Stimulated activated naive CD8-positive, alpha-beta T cell treated with anti-CD3 and anti-CD28 coated beads, Interleukin-15, amount 100 ng/mL, for 72 hours (primary cell): ENCODE results near the gene ATP10B.

Experiments used
- ATAC-seq: fragments of 150-1000 bp; cut with Tn5 transposase; 2 replicates; pipeline ENCODE4 v1.10.0; 2021; ENCODE audit warnings: mild to moderate bottlenecking, moderate library complexity
- DNase-seq, 2 donors: peaks; one replicate each; pipeline ENCODE4 v3.0.0; 2021 to 2022
- H3K27ac Mint-ChIP-seq, 2 donors: one replicate each; pipeline ENCODE4 v1.8.0; 2022; ENCODE audit warnings: mild to moderate bottlenecking in 2 of 2, mixed read lengths in 2 of 2, moderate library complexity in 2 of 2
- H3K27me3 Mint-ChIP-seq: one replicate; pipeline ENCODE4 v1.8.0; 2022; ENCODE audit warnings: mixed read lengths
- H3K4me1 Mint-ChIP-seq: one replicate; pipeline ENCODE4 v1.8.0; 2022; ENCODE audit warnings: mild to moderate bottlenecking, mixed read lengths
- H3K4me3 Mint-ChIP-seq, 2 donors: one replicate each; pipeline ENCODE4 v1.8.0; 2022; ENCODE audit warnings: mild to moderate bottlenecking in 2 of 2, mixed read lengths in 2 of 2, moderate library complexity in 1 of 2
- H3K9me3 Mint-ChIP-seq, 2 donors: one replicate each; pipeline ENCODE4 v1.8.0; 2022; ENCODE audit warnings: mixed read lengths in 2 of 2

Gene ATP10B

DNA sequence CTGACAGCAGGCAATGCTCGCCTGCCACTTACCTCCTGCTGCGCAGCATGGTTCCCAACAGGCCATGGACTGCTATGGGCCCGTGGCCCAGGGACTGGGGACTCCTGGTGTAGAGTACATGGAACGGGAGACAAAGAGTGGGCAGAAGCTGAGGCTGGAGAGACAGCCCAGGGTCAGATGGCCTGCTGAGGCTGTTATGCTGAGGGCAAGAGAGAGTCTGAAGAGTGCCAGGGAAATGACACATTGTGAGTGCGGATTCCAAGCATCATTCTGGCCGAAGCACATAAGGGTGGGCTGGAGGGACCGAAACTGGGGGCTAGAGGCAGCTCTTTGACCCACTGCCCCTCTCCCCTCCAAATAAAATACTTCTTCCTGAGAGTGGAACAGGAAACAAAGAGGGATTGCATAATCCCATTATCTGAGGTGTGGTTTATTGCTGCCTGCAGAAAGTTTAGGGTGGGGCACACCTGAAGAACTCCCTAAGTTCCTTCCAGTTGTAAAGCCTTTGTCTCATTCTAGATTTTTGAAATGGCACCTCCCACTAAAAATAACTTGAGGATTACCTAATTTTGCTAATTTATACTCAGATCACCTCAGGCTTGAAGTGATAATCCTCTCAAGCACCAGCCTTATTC lies 158.1 kb downstream of the ATP10B start:
- no peaks in the 10 kb centered on the region for H3K9me3 Mint-ChIP-seq
- H3K27me3 Mint-ChIP-seq, result no peaks in the 10 kb centered on the region
- H3K27ac Mint-ChIP-seq, result no peak overlapping the region
- no peak for ATAC-seq
- H3K4me1 Mint-ChIP-seq, result no peaks in the 10 kb centered on the region
- H3K4me3 Mint-ChIP-seq, result no peak overlapping the region
- no peak for DNase-seq

DNA sequence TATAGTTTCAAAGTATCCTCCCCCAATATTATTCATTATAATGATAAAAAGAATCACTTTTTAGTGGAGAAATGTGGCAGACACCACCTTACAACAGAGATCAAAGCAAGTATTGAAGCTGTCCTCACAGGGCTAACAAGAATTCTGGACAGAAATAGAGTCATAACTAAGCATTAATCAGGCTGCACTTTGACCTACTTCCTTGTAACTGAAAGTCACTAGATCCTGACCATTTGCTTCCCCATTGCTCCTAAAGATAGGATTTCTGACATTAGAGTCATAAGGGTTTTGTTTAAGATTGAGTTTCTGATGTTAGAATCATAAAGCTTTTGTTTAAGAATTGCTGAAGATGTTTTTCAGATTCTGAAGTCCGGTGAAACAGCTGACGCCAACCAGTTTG lies 159.7 kb downstream of the ATP10B start:
- ATAC-seq, result no peak
- DNase-seq, result no peak
- Mint-ChIP-seq H3K4me3 (no peak overlapping the region), H3K9me3 (no peaks in the 10 kb centered on the region), H3K4me1 (no peaks in the 10 kb centered on the region), H3K27me3 (no peaks in the 10 kb centered on the region), H3K27ac (no peak overlapping the region)

DNA sequence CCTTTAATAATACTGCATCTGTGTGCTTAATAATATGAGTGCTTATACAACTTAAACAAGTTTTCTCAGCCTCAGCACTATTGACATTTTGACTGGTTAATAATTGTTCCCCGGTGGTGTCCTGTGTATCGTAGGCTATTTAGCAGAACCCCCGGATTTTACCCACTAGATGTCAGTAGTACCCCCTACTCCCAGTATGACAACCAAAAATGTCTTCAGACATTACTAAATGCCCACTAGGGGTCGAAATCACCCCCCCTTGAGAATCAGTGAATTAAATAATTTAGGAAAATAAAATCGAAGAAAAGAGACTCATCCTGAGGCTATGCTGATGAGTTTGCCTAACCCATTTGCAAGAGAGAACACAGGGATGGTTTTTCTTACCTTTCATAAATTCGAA lies 166.3 kb downstream of the ATP10B start:
- H3K27me3 Mint-ChIP-seq, result no peaks in the 10 kb centered on the region
- H3K4me1 Mint-ChIP-seq, result no peaks in the 10 kb centered on the region
- no peak overlapping the region for H3K27ac Mint-ChIP-seq
- H3K4me3 Mint-ChIP-seq, result no peak overlapping the region
- ATAC-seq (no peak), DNase-seq (no peak)
- H3K9me3 Mint-ChIP-seq, result no peaks in the 10 kb centered on the region

DNA sequence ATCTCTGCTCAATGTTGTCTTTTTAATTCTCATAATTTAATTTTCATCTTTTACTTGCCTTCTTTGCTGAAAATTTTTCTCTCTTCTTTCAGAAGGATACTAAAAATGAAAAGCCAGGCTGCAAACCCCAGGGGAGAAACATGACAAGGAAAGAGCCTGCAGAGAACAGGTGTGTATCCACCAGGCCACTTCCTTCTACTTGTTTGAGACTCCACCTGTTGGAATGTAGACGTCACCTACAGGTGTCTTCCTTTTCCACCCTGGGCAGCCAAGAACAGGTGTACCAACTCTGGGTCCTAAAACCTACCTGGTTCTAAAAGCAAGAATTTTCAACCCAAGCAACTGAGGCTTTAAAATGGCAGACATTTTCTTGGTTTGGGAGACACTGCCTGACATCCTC lies 166.8 kb downstream of the ATP10B start:
- Mint-ChIP-seq H3K27ac (no peak overlapping the region), H3K4me1 (no peaks in the 10 kb centered on the region), H3K27me3 (no peaks in the 10 kb centered on the region), H3K9me3 (no peaks in the 10 kb centered on the region), H3K4me3 (no peak overlapping the region)
- no peak for DNase-seq
- ATAC-seq, result no peak

DNA sequence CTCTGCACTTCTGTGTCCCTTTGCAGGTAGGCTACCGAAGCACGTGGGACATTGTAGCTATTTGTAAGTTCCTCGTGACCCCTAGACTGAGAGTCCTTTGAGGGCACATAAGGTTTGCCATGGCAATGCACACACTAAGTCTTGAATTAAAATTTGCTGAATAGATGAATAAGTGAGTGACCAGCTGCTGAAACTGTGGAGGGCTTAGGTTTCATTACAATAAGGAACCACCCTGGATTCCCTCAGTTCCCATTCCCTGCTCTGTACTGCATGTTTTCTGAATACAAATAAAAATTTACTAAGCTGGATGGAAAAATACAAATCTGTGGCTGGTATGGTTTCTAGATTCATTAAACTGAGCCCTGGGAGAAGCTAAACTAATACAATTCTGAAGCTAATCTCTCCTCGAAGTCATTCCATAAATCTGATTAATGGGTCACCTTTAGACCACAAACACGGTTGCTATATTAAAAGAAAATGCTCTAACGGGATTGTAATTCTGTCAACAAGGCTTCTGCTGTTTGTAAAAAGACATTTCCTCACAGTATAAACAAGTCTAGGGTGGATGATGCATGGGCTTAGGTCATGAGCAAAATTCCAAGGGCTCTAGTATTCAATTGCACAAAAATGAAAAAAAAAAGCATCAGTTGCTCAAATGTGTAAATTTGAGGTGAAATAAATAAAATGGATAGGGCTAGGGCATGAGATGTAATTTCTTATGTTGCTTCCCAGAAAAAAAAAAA lies 172.3 kb downstream of the ATP10B start:
- no peaks in the 10 kb centered on the region for H3K4me1 Mint-ChIP-seq
- H3K27ac Mint-ChIP-seq, result no peak overlapping the region
- no peaks in the 10 kb centered on the region for H3K9me3 Mint-ChIP-seq
- ATAC-seq (no peak), DNase-seq (no peak)
- no peak overlapping the region for H3K4me3 Mint-ChIP-seq
- peaks cover 8% of the 10 kb centered on the region for H3K27me3 Mint-ChIP-seq

DNA sequence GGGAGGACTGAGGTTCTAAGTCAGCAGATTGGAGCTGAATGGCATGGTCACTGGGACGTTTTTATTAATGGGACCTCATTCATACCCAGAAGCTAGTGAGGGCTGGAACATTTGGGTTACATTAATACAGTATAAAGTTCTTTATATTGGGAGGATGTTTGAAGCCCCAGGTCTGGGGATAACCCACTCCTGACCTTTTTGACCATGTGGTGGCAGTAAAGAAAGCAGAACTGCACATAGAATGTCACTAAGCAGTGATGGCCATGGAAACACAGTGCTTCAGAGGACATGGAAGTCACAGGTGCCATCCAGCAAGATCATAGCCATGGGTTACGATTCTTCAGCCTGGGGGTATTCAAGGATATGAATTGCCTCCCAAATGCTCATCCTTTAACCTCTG lies 176.0 kb downstream of the ATP10B start:
- ATAC-seq (no peak), DNase-seq (no peak)
- peaks cover 8% of the 10 kb centered on the region for H3K27me3 Mint-ChIP-seq
- no peak overlapping the region for H3K27ac Mint-ChIP-seq
- H3K9me3 Mint-ChIP-seq, result no peaks in the 10 kb centered on the region
- no peaks in the 10 kb centered on the region for H3K4me1 Mint-ChIP-seq
- no peak overlapping the region for H3K4me3 Mint-ChIP-seq

DNA sequence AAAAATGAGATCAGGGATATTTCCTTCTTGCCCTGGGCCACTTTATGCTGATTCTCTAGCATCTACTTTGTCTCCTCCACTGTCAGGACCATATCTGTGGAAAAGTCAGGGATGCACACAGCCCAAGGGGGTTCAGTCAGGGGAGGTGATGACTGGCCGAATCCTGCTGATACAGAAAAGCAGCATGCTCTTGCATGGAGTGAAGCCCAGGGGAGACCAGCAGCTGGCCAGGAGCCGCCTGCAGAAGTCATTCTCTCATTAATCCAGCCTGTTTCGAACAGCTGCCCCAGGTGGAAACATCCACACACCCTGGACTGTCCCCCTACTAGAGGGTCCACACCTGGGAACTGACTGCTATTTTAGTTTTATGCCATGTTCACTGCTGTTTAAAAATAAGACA lies 177.1 kb downstream of the ATP10B start:
- no peaks in the 10 kb centered on the region for H3K4me1 Mint-ChIP-seq
- H3K27me3 Mint-ChIP-seq, result peaks cover 8% of the 10 kb centered on the region
- no peak for DNase-seq
- H3K27ac Mint-ChIP-seq, result no peak overlapping the region
- no peaks in the 10 kb centered on the region for H3K9me3 Mint-ChIP-seq
- no peak for ATAC-seq
- H3K4me3 Mint-ChIP-seq, result no peak overlapping the region

DNA sequence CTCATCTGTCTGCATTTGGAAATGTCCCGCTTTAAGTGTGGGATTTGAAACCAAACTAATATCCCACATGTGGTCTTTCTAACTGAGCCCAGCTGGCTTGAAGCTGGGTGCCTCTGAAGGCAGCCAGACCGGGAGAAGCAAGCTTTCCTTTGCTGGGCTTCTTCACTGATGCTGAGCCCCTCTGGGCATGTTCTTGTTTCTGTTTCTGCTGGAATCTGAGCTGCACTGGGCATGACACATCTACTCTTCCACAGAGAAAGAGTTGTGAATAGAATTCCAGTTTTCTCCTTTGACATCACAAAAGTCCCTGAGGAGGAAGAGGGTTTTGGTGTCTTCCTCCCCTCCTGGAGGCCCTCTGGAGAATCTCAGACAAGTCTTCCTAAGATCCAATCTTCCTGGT lies 179.5 kb downstream of the ATP10B start:
- ATAC-seq (no peak), DNase-seq (no peak)
- Mint-ChIP-seq H3K4me3 (no peak overlapping the region), H3K4me1 (no peaks in the 10 kb centered on the region), H3K9me3 (no peaks in the 10 kb centered on the region), H3K27me3 (peaks cover 8% of the 10 kb centered on the region), H3K27ac (no peak overlapping the region)

DNA sequence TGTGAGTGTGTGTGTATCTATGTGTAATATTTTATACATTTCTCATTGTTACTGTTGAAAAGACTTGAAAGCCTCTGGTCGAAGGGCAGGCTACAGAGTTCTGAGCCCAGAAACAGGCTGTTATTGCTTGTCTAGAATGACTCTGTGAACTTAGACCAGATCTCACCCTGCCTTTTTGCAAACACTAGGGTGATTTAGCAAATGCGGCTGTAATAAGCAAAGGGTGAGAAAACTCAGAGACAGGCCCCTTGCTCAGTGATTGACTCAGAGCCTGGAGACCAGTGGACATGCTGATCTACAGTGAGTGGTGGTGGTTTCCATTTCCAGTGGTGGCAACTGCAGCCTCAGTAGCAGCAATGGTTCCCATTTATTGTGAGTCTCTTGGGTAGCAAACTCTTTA lies 183.7 kb downstream of the ATP10B start:
- Mint-ChIP-seq H3K9me3 (no peaks in the 10 kb centered on the region), H3K4me3 (no peak overlapping the region), H3K27me3 (no peaks in the 10 kb centered on the region), H3K4me1 (no peaks in the 10 kb centered on the region), H3K27ac (no peak overlapping the region)
- no peak for ATAC-seq
- DNase-seq, result no peak

DNA sequence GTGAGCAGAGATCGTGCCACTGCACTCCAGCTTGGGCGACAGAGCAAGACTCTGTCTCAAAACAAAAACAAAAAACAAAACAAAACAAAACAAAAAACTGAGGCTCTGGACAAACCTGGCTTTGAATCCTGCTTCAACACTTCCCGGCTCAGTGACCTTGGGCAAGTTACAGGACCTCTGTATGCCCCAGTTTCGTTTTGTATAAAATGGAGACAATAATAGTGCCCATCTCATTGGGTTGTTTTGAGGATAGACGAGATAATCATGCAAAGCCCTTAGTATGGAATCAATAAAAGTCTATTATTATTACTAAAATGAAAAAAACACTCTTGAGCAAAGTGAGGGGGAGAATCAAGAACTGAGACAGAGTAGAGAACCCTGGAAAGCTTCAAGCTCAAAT lies 184.9 kb downstream of the ATP10B start:
- ATAC-seq, result no peak
- Mint-ChIP-seq H3K27ac (no peak overlapping the region), H3K4me3 (no peak overlapping the region), H3K27me3 (no peaks in the 10 kb centered on the region), H3K4me1 (no peaks in the 10 kb centered on the region), H3K9me3 (no peaks in the 10 kb centered on the region)
- DNase-seq, result no peak

DNA sequence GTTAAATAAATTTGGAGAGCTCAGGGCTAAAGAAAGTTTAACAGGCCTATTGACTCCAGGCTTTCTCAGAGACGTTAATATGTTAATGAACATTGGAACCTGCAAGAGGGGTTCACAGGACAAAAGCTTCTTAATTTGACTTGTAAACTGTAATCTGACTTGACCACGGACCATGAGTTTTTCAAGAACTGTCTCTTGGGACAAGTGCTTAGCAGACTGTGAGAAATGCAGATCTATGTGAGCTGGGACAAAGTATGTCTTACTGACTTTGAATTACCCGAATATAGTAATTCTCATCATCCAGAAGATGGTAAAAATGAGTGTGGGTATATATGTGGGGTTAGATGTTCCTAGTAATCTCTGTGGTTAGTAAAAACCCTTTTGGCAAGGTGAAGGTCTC lies 186.6 kb downstream of the ATP10B start:
- Mint-ChIP-seq H3K9me3 (no peaks in the 10 kb centered on the region), H3K4me3 (no peak overlapping the region), H3K27ac (no peak overlapping the region), H3K4me1 (no peaks in the 10 kb centered on the region), H3K27me3 (peaks cover 9% of the 10 kb centered on the region)
- ATAC-seq (no peak), DNase-seq (no peak)

DNA sequence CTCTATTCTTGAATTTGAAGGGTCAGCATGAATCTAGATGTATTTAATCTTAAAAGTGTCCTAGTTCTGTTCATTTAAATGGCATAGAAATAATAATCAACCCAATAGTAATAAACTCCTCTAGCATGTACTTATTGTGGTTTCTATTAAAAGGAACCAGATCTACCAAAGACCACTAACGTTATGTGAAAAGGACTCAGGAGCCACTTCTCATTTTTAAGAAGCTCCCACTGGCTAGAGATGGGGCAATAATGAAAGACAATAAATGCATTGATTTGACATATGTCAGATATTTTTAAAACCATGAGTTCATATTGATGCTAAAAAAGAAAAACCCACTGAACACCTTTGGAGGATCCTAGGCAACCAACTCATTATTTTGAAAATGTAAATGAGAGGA lies 191.9 kb downstream of the ATP10B start:
- Mint-ChIP-seq H3K4me1 (peaks cover 17% of the 10 kb centered on the region), H3K27ac (no peak overlapping the region), H3K9me3 (no peaks in the 10 kb centered on the region), H3K4me3 (no peak overlapping the region), H3K27me3 (peaks cover 30% of the 10 kb centered on the region)
- ATAC-seq (no peak), DNase-seq (no peak)

DNA sequence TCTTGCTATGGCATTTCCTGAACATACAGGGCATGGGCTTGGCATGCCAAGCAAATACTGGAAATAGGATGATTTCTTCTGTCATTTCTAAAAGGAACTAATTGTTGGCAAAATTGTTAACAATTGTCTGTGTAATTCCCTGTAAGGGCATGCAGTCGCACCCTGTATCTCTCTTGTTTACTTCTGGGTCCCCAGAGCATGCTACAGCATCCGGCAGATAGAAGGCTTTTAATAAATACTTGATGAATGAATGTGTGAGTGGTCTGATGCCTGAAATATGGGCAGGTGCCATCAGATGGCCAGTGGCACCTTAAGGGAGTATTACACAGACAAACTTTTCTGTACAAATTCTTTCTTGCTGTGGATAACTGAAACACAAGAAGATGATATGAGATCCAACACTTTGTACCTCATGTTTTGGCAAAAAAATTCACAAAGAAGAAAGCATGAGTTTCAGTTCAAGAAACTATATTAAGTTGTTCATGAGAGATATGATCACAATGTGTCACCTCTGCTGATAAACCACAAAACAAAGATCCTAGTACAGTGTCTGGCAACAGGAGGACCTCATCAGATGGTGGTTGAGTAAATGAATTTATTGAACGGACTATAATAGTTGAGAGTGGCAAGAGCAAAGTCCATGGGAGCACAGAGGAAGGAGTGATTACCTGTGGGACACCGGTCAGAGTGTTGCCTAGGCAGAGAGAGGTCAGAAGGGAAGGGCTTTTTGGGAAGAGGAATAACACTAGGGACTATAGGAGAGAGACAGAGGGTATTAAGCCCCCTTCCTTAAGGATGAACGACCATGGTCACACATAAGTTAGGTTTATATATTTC lies 194.2 kb downstream of the ATP10B start:
- H3K27ac Mint-ChIP-seq, result peak overlapping the region; percentile 22 to 78
- peaks cover 30% of the 10 kb centered on the region for H3K27me3 Mint-ChIP-seq
- no peak for DNase-seq
- no peaks in the 10 kb centered on the region for H3K9me3 Mint-ChIP-seq
- no peak overlapping the region for H3K4me3 Mint-ChIP-seq
- no peak for ATAC-seq
- H3K4me1 Mint-ChIP-seq, result peaks cover 17% of the 10 kb centered on the region

DNA sequence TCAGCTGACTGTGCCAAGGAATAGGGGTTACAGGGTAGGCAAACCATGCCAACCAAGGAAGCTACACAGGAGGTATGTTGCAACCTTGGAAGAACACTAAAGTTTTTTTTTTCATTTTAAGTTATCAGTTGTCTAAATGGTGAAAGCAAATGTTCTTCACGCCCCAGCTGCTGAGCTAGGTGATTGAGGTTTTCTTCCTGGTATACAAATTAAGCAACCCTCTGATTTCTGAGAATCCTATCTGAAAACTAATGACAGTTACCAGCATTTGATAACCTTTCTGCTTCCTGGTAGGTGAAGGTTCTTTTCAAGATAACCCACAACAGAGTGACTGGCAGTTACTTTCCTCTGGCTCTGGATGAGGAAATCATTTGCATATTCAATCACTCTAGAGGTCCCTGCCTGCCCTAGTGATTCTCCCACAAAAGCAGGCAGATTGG lies 194.9 kb downstream of the ATP10B start:
- Mint-ChIP-seq H3K4me3 (no peak overlapping the region), H3K9me3 (no peaks in the 10 kb centered on the region), H3K27ac (peak overlapping the region in 1 of 2 donors; percentile 19), H3K27me3 (peaks cover 30% of the 10 kb centered on the region), H3K4me1 (peaks cover 17% of the 10 kb centered on the region)
- DNase-seq (no peak), ATAC-seq (peak; percentile 37)

DNA sequence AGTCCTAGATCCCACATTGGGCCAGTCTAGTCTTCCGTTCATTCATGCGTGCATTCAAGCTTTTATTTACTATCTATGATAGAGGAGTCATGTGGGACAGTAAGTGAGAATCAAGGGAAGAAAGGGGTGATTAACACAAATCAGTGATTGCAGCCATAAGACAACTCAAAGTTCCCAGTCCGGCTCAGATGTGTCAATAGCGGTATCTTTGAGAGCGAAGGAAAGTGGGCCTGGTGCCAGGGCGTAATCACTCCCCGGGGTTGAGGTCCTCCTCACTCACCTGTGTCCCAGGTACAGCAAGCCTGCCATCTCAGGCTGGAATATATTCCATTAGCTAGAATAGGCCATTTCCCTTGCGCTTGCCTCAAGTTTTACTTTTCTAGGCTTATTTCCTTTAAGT lies 196.3 kb downstream of the ATP10B start:
- Mint-ChIP-seq H3K4me3 (no peak overlapping the region), H3K4me1 (peaks cover 17% of the 10 kb centered on the region), H3K27ac (no peak overlapping the region), H3K9me3 (no peaks in the 10 kb centered on the region), H3K27me3 (peaks cover 24% of the 10 kb centered on the region)
- ATAC-seq, result no peak
- no peak for DNase-seq
